GM18868 (cell line): Measurements from ENCODE around the gene NDUFB2.
A peak's percentile ranks its signal among the peaks of the same experiment; 100 is the strongest.
"Not testable (repeated sequence)": the region's sequence is repeated elsewhere in the genome, so short reads cannot be mapped to it uniquely, and the experiment has no call there.

Source experiments
- ATAC-seq: cut with Tn5 transposase; IDR thresholded peaks from one replicate; pipeline ENCODE4 v1.9.1; 2021; ENCODE audit warnings: mild to moderate bottlenecking, moderate library complexity; ENCODE audit not compliant: unreplicated experiment

Gene NDUFB2

DNA sequence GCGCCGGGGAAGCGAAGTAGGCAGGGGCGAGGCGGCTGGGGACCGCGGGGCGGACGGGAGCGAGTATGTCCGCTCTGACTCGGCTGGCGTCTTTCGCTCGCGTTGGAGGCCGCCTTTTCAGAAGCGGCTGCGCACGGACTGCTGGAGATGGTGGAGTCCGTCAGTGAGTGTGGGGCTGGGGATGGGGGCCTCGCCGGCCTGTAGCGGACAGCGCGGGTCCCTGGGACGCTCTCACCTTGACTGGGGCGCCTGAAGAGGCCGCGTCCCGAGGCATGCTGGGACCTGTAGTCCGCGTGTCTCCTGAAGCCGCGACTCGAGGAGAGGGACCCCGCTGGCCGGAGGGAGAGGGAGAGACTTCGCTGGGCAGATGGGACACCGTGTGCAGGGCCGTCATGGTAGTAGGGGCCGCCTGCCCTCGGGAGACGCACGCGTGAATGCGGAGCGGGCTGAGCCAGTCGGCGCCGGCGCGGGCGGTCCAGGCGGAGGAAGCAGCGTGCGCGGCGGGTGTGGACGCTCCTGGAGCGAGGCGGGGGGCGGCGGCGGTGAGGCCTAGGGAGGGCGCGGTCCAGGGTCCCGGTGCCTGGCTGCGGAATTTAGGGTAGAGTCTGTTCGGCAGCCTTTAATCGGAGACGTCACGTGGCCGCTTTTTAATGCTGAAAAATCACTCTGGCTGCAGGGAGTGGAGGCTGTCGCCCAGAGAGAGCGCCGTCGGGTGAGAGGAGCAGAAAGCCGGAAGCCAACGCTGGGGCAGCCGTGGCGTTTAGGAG, at the start of gene NDUFB2:
Gene NDUFB2, plus strand, starts transcription at position 29 of the 767 bp plus-strand sequence. Its CDS starts 37 bp downstream, at position 66.
- peak; percentile 94 for ATAC-seq

DNA sequence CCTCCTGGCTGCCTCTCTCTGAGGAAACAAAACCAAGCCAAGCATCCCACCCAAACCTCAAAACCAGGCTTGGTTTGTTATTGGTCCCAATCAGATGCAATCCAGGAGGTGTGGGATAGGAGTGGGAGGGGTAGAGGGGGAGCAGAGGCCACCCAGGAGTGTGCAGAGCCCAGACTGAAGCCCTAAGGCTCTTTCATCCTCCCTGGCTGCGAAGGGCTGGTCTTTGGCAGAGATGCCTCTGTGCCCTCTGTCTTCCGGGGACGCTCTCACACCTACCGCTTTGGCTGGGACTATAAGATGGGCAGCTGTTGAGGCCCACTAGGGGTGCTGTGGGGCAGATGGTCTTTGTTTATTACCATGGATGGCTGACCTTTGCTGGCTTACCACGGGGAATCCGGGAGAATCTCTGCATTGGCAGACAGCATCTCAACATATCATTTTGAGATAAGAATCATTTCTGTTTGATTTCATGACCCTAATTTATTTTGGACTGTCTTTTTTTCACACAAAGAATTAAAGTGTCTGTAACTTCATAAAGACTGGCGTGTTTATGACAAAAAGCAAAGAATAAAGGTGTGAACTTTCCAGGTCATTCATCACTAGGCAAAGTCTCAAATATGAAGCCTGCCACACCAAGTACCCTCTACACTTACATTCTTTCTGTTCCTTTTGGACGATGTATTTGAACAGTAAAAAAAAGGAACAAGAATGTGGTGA, 49.4 kb upstream of the NDUFB2 start:
- ATAC-seq = peak; percentile 71

GRCh38 chr7:140649556-140650205, 46.8 kb upstream of the NDUFB2 start:
- ATAC-seq = no peak

DNA sequence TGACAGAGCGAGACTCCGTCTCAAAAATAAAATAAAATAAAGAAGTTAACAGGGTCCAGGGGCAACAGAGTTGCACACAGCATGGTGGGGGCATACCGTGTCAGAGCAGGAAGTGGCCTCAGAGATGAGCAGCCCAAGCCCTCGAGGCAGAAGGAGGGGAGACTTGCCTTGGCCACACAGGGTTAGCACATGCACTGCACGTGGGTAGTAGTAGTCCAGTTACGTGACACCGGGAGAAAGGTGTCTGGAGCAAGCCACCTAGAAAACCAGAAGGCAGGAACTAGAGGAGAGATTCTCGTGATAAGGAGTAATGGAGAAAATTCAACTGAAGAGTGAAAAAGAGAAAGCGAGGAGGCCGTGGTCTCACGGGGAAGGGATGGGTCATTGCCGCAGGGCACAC, 46.1 kb upstream of the NDUFB2 start:
- no peak for ATAC-seq

DNA sequence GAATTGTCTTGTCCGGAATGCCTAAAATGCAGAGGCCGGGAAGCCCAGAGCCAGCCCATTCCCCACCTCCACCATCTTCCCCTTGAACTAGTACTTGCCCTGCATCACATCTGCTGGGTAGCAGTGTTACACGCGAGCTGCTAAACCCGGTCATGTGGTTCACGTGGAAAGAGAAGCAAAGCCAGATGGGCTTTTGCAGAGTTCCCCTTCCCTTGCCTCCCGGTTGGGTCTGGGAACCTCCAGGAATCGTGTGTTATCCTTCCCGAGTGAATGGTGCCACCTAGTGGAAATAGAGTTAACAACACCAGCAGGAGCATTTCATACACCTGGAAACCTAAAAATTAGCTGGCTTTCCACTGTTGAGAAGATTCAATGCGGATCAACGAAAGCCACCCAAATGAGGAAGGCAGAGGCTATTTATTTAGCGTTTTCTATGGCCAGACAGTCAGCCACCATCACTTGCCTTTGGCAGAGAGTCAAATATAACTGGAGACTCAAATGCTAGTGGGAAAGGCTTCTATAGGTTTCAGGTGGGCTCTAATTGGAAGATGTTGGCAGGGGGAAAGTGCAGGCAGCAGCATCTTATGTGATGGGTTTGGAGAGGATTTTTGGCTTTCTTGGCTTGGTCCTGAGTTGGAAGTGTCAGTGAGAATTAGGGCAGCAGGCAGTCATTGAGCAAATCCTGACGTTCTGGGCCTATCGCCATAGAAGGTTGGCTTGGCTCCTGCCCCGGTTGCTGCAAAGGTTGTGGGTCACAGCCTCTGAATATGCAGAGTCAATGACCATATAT, 43.0 kb upstream of the NDUFB2 start:
- no peak for ATAC-seq

- ATAC-seq = no peak
Observed at GRCh38 chr7:140654109-140654387, 42.5 kb upstream of the NDUFB2 start.

DNA sequence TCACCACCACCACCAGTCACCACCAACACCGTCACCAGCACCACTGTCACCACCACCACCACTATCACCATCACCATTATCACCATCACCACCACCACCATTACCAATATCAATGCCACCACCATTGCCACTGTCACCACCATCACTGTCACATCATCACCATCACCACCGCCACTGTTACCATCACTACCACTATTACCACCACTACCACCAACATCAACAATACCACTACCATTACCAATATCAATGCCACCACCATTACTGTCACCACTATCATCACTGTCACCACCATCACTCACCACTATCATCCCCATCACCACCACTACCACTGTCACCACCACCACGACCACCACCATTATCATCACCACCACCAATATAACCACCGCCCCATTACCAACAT, 41.8 kb upstream of the NDUFB2 start:
- ATAC-seq = no peak

DNA sequence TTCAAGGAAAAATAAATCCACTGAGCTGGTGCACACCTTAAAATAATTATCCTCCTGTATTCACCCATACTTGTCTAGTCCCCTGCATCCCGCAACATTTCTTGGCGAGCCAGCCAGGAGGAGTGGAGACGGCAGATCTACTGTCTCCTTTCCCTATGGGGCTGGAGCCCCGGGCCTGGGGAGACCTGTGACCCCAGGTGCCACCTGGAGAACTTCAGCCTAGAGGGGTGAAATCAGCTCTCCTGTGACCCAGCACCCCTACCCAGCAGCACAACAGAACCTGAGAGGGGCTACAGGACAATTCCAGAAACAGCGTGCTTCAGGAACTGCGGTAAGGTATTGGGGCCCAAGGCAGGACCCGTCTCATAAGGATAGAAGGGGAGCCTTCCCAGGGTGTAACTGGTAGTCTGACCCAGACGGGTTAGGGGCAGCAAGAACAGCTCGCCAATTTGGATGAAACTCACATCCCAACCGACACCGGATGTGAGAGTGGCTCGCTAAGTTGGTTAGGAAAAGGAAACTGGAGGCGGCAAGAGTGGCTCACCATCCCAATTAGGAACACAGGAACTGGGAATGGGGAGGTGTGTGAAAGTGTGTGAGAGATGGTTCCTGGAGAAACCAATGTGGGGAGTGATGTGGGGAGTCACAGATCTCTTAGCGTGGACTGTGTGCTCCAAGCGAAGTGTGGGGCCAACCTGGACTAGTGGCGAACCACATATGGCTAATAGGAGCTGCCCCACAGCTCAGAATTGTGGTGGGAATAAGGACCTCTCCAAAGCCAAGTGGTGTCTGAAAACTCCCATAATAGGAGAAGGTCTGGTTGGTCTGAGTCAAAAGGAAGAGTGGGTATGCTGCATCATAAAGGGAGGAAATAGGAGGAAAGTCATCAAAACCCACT, 40.7 kb upstream of the NDUFB2 start:
- no peak for ATAC-seq

DNA sequence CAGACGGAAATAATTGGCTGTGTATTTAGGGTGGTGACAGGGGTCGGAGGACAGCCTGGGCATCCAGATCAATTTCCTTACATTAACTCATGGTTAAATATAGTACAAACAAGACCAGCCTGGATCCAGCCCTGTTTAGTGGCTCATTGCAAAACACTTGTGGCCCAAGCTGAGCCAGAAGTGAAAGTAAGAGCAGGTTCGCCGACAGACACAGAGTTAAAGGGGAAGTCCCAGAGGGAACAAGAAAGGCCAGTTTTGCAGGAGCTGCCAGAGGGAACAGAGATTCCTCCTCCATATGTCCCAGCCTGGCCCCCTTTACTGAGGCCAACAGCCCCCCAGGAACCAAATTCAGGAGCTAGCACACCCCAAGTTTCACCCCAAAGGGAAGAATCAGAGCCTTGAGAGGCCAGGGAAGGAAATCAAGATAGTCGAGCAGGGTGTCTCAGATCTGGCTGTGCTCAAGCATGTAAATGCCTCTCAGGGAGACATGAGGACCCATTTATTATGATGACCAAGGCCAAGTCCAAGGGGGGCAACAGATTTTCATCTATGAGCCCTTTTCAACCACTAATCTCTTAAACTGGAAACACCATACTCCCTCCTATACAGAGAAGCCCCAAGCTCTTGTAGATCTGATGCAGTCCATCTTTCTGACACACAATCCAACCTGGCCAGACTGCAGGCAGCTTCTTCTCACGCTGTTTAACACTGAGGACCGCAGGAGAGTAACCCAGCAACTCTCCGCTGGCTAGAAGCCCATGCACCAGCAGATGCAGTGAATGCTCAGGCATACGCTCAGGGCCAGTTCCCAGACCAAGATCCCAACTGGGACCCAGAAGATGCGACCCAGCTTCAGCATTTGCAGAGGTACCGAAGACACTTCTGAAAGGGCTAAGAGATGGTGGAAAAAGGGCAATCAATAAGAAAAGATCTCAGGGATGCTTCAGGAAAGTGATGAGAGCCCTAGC, 39.7 kb upstream of the NDUFB2 start:
- peak; percentile 94 for ATAC-seq

- no peak for ATAC-seq
Observed at GRCh38 chr7:140657891-140658290, 38.6 kb upstream of the NDUFB2 start.

- no peak for ATAC-seq
Observed at GRCh38 chr7:140659856-140660255, 36.7 kb upstream of the NDUFB2 start.

GRCh38 chr7:140661124-140661523, 35.4 kb upstream of the NDUFB2 start:
- ATAC-seq = no peak

DNA sequence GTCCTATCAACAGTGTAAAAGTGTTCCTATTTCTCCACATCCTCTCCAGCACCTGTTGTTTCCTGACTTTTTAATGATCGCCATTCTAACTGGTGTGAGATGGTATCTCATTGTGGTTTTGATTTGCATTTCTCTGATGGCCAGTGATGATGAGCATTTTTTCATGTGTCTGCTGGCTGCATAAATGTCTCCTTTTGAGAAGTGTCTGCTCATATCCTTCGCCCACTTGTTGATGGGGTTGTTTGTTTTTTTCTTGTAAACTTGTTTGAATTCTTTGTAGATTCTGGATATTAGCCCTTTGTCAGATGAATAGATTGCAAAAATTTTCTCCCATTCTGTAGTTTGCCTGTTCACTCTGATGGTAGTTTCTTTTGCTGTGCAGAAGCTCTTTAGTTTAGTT, 33.6 kb upstream of the NDUFB2 start:
- ATAC-seq = not testable (repeated sequence)

DNA sequence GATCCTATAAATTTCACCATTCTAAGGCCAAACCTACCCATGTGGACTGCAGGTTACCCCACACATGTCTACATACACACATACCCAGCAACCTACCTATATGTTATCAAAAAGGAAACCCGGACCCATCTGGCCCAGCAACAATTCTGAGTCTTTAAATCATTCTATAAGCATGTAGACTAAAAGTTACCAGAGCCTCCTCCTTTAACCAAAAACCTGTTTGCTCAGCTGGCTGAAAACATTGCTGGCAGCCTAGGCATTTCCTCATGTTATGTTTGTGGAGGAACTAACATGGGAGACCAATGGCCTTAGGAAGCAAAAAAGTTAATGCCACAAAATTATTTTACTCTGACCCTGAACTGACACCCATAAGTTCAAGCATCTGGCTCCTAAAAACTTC, 29.0 kb upstream of the NDUFB2 start:
- no peak for ATAC-seq

GRCh38 chr7:140668641-140669040, 27.9 kb upstream of the NDUFB2 start:
- ATAC-seq = no peak

DNA sequence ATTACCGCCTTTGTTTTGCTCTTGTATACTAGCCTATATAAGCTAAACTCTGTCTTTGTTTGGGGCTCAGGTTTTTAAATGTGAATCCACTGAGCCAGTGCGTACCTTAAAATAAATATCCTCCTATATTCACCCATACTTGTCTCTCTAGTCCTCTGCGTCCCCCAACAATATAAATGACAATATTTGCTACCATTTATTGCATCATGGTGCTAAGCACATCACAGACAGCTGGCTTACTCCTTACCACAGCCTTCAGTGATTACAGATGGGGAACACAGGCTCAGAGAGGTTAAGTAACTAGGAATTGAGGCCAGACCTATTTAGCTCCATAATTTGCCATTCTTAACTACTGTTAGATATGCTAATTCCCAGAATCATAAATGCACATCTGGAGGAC, 27.2 kb upstream of the NDUFB2 start:
- ATAC-seq = no peak

- ATAC-seq = not testable (repeated sequence)
Observed at GRCh38 chr7:140669862-140670261, 26.6 kb upstream of the NDUFB2 start.

- ATAC-seq = no peak
Observed at GRCh38 chr7:140670343-140670935, 26.1 kb upstream of the NDUFB2 start.

DNA sequence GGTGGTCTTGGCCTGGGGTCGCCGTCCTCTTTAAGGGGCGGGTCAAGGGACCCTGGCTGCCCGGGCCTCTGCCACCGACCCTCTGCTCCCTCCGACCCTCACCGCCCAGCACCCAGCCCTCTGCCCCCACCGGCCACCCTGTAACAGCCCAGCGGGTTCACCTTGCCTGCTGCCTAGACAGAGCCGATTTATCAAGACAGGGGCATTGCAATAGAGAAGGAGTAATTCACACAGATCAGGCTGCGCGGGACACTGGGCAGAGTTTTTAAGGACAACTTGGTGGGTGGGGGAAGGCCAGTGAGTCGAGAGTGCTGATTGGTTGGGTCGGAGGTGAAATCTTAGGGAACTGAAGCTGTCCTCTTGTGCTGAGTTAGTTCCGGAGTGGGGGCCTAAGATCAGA, 24.5 kb upstream of the NDUFB2 start:
- no peak for ATAC-seq
